OCI-LY7 (cell line): Measurements from ENCODE around the gene CCDC195.

Source experiments
- EZH2phosphoT487 ChIP-seq: fragments of 200-600 bp; sonication (generic); IDR thresholded peaks from 2 replicates; pipeline ENCODE4 v1.6.1; 2018; ENCODE audit warnings: low read depth, borderline replicate concordance, mild to moderate bottlenecking, mixed run types, antibody characterized with exemption, low read length, moderate library complexity, mixed read lengths
- TF ChIP-seq, protein P1 (sequence below): fragments of 200-600 bp; sonication (generic); conservative IDR thresholded peaks from 2 replicates; pipeline ENCODE4 v1.5.1; 2014; ENCODE audit warnings: mild to moderate bottlenecking, antibody characterized with exemption, low read length, moderate library complexity, mixed read lengths

DNA sequence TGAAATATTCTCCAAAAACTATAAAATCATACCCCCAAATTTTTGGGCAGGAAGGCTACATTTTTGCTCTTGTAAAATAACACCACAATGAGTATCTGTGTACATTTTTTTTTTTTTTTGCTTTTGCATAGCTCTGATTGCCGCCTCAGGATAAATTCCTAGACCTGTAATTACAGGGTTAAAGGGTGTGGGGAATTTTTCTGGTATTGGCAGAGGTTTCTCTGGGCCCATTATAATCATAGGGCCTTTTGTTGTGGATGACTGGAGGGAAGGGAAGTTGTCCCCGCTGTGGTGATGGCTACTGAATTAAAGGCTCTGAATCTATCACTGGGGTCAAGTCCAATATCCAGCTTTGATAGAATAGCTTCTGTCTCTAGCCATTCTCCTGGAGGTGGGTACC lies 26.6 kb downstream of the CCDC195 start:
- TF ChIP-seq, protein P1, sequence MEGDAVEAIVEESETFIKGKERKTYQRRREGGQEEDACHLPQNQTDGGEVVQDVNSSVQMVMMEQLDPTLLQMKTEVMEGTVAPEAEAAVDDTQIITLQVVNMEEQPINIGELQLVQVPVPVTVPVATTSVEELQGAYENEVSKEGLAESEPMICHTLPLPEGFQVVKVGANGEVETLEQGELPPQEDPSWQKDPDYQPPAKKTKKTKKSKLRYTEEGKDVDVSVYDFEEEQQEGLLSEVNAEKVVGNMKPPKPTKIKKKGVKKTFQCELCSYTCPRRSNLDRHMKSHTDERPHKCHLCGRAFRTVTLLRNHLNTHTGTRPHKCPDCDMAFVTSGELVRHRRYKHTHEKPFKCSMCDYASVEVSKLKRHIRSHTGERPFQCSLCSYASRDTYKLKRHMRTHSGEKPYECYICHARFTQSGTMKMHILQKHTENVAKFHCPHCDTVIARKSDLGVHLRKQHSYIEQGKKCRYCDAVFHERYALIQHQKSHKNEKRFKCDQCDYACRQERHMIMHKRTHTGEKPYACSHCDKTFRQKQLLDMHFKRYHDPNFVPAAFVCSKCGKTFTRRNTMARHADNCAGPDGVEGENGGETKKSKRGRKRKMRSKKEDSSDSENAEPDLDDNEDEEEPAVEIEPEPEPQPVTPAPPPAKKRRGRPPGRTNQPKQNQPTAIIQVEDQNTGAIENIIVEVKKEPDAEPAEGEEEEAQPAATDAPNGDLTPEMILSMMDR: no peak
- TF ChIP-seq EZH2phosphoT487: no peak
